KG1 (cell line): ENCODE results near the gene TBX21.
"Not testable (repeated sequence)": the region's sequence is repeated elsewhere in the genome, so short reads cannot be mapped to it uniquely, and the experiment has no call there.

Experiments used
- DNase-seq: peaks from one replicate; lab custom pipeline; 2025; lab: John Stamatoyannopoulos, UW

Gene TBX21

DNA sequence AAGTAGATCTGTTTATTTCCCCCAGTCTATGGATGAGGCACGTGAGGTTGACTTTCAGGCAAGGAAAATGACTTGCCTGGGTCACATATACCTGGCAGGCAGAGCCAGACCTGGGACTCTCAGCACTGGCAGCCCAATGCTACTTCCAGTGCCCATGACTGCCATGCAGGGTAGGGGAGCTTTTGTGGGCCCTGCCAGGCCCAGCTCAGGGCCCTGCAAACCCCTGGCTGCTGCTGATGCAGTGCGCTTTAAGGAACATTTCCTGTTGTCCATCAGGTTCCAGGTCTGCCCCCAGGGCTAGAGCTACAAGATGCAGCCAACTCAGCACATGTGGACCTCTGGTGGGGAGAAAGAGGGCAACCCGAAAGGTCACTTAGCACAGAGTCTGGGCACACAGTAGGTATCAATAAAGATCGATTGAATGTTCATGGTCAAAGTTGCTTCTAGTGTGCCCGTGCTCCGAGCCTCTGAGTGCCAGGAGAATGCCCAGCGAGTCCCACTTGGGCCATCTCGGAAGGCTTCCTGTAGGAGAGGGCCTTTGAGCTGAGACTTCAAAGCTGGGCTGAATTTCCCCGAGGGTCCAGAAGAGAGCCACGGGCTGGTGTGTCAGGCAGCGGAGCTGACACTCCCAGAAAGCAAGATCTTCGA is 513 bp upstream of the TBX21 start:
- DNase-seq: no peak

DNA sequence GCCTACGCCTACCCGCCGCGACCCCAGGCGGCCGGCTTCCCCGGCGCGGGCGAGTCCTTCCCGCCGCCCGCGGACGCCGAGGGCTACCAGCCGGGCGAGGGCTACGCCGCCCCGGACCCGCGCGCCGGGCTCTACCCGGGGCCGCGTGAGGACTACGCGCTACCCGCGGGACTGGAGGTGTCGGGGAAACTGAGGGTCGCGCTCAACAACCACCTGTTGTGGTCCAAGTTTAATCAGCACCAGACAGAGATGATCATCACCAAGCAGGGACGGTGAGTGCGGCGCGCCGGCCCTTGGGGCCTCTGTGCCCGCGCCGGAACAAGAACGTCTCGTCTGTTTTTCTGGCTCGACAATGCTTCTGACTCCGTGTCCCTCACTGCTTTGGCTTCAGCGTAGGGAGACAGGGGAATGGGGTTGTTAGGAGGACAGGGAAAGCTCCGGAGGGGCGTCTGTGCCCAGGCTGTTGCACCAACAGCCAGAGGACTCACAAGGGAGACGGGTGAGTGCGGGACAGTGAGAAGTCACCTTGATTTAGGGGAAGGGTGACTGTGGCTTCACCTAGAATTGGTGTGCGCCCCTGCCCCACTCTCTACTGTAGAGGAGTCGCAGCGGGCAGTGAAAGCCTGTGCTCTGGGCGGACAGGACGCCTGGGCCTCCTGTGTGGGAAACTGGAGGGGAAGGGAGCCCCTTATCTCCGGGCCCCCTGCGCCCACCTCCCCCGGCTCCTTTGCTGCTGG is 806 bp downstream of the TBX21 start:
- no peak for DNase-seq

DNA sequence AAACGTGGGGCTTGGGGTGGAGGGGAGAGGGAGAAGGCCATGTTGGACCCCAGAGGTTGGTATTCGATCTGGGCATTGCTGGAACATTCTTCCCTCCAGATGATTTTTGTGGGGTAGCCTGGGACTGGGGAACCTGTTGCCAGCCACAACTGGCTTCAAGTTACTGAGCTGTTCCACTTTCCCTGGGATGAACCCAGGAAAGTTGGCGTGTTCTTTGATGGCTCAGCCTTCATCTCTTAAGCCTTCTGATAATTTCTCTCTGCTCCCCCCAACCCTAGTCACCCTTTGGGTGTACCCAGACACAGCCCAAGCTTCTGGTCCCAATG is 2.1 kb downstream of the TBX21 start:
- DNase-seq: no peak

DNA sequence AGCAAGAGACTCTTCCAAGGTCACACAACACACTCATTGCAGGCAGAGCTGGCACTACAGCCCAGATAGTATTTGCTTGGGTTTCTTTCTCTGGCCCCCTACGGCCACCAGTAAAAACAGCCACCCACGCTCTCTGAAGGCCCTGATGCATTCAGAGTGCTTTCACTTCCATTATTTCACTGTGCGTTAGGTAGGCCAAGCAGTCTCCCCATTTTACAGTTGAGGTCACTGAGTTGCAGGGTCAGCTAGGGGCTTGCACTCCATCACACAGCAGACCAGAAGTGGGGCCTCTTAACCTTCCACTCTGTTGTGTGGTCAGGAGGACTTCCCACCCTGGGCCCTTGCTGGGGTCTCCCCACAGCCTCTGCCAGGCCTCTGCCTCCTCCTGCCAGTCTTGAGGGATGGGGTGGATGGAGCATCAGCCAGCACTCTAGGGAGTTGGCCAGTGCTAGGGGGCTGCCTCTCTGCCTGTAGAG is 2.5 kb downstream of the TBX21 start:
- DNase-seq: no peak

DNA sequence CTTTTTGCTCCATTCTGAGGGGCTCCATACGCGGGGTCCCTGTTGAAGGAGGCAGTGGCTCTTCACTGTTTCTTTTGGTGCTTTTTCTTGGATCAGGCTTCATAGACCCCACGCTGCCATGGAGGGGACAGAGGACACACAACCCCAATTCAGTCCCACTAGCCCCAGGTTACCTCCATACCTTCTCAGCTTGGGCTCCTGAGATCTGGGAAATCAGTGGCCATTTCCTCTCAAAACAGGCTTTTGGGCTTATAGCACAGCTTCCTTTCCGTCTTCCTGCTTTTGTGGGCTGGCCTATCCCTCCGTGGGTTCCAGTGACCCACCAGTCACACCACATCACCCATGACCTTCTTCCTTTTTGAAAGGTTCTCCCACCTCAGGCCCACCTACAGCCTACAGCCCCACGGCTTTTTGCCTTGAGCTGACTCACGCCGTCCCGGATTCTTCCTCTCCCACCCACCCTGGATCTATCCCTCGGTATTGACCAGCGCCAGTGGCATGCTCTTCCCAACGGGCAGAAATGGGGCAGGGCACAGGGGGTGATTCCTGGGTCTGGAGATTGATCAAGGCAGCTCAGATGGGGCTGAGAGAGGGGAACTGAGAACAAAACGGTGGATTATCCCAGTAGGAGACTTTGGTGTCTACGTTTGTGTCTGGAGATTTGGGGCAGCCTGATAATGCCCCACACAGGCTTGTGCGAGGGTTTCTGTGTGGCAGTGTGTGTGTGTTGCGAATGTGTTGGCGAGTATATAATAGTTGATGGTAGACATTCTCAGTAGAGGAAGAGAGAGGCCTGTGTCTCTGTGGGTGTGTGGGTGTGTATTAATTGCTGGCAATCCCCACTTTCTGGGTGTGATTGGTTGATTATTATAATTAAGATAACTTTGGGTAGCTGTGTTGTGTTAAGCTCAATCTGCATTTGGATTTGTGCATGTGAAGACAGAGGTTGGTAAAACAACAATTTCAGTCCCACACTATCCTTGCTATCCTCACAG is 3.8 kb downstream of the TBX21 start:
- DNase-seq: no peak

DNA sequence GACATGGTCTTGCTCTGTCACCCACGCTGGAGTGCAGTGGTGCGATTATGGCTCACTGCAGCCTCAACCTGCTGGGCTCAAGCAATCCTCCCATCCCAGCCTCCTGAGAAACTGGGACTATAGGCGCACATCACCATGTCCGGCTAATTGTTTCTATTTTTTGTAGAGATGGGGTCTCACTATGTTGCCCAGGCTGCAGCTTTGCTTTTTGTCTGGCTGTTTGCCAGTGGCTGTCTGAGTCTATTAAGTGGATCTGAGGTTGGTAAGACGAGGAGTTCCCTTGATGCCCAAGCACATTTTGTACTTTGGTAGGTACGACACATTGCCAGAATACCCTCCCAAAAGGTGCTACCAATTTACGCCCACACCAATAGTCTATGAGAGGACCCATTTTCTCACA is 5.1 kb downstream of the TBX21 start:
- no peak for DNase-seq

DNA sequence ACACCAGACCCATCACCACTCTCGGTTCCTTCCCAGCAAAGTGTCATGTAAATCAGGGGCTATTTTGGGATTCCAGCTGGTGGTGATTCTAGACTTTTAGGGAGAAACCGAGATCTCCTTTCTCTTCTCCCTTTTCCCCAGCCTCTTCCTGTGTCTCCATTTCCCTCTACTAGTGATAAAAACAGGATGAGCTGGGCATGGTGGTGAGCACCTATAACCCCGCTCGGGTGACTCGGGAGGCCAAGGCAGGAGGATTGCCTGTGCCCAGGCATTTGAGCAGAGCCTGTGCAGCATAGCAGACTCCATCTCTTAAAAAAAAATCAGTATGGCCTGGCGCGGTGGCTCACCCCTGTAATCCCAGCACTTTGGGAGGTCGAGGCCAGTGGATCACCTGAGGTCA is 6.1 kb downstream of the TBX21 start:
- no peak for DNase-seq

DNA sequence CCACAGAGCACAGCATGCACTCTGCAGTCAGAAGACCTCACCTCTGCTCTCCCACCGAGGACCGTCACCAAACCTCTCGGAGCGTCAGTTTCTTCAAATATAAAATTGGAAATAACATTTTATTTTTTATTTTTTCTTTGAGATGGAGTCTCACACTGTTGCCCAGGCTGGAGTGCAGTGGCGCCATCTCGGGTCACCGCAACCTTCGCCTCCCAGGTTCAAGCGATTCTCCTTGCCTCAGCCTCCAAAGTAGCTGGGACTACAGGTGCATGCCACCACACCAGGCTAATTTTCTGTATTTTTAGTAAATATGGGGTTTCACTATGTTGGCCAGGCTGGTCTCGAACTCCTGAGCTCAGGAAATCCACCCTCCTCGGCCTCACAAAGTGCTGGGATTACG is 6.9 kb downstream of the TBX21 start:
- not testable (repeated sequence) for DNase-seq

DNA sequence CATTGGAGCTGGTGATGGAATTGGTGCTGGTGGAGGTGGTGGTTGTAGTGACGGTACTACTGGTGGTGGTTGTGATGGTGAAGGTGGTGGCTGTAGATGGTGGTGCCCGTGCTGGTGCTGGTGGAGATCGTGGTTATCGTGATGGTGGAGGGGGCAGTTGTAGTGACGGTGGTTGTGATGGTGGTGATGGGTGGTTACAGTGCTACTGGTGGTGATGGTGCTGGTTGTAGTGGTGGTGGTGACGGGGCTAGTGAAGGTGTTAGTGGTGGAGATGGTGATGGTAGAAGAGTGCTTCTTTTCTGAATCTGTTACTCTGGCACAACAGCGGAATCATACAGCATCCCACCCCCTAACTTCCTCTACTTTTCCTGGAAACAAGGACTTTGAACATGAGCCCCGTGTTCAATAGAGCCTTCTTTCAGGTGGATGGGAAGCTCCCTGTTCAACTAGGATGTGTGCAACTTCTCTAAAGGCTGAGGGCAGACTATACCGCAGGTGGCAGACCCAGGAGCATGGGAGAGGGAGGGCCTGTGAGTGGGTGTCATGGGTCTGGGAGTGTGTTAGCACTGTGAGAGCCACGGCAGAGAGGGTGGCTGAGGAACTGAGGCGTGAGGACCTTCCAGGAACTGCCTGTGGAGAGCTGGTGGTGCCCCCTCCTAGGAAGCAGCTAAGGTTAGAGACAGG is 8.2 kb downstream of the TBX21 start:
- DNase-seq: no peak

DNA sequence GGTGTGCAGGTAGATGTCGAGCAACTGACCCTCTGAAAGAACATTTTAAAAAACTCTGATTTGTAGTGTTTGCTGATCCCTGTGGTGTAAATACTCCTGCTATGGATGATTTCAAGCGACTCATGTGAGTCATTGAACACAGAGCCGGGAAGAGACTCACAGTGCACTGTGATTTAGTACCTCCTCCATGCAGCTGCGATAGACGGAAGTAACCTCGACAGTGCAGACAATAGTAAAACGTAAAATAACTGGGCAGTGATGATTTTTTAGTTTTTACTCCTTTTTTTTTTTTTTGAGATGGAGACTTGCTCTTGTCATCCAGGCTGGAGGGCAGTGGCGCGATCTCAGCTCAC is 8.7 kb downstream of the TBX21 start:
- no peak for DNase-seq

DNA sequence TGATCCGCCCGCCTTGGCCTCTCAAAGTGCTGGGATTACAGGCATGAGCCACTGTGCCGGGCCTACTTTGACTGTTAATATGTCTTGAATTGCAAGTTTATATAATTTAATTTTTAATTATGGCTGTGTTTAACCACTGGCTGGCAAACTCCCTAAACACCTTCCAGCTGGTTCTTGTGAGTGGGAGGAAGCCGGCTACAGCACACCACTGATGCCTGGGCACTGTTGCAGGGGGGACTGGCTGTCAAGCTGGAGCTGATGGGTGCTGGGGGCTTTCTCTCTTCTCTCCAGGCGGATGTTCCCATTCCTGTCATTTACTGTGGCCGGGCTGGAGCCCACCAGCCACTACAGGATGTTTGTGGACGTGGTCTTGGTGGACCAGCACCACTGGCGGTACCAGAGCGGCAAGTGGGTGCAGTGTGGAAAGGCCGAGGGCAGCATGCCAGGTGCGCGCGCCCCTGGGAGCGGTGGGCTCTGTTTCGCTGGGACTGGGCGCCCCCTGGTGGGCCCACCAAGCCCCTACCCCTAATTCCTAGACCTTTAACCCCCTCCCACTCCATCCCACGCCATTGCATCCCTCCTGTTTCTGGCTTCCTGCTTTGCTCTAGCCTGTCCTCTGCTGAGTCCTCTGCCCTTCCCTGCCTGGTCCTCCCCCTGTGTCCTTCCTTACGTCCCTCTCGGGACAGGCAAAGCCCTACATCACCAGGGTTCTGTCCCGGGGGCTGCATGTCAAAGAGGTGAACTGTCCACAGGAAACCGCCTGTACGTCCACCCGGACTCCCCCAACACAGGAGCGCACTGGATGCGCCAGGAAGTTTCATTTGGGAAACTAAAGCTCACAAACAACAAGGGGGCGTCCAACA is 9.5 kb downstream of the TBX21 start:
- DNase-seq: no peak

DNA sequence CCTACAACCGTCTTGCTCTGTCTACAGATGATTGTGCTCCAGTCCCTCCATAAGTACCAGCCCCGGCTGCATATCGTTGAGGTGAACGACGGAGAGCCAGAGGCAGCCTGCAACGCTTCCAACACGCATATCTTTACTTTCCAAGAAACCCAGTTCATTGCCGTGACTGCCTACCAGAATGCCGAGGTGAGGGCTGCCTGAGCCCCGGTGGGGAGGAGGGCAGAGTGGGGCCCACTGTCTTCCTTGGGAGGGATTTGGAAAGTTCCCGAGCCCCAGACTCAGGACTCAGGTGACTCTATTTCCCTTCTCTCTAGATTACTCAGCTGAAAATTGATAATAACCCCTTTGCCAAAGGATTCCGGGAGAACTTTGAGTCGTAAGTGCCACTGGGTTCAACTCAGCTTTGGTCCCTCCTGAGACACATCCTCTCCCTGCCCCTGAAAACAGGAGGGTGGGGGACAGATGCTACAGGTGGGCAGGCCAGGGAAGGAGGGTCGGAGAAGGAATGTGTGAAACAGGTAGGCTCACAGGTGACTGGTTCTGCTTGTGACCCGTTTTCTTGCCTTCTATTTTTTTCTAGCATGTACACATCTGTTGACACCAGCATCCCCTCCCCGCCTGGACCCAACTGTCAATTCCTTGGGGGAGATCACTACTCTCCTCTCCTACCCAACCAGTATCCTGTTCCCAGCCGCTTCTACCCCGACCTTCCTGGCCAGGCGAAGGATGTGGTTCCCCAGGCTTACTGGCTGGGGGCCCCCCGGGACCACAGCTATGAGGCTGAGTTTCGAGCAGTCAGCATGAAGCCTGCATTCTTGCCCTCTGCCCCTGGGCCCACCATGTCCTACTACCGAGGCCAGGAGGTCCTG is 11.4 kb downstream of the TBX21 start:
- DNase-seq: no peak

DNA sequence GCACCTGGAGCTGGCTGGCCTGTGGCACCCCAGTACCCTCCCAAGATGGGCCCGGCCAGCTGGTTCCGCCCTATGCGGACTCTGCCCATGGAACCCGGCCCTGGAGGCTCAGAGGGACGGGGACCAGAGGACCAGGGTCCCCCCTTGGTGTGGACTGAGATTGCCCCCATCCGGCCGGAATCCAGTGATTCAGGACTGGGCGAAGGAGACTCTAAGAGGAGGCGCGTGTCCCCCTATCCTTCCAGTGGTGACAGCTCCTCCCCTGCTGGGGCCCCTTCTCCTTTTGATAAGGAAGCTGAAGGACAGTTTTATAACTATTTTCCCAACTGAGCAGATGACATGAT is 12.0 kb downstream of the TBX21 start:
- no peak for DNase-seq

DNA sequence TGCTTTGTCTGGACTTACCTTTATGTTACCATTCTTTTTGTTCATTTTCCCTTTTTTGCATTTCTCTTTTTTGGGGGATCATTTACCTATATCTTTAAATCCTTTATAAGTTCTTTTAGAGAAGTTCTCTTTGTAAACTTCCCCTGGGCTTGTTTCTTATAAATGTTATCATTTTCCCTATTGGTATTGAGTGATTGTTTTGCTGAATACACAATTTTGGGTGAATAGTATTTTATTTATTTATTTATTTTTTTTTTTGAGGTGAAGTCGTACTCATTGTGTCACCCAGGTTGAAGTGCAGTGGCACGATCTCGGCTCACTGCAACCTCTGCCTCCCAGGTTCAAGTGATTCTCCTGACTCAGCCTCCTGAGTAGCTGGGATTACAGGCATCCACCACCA is 18.4 kb downstream of the TBX21 start:
- no peak for DNase-seq

DNA sequence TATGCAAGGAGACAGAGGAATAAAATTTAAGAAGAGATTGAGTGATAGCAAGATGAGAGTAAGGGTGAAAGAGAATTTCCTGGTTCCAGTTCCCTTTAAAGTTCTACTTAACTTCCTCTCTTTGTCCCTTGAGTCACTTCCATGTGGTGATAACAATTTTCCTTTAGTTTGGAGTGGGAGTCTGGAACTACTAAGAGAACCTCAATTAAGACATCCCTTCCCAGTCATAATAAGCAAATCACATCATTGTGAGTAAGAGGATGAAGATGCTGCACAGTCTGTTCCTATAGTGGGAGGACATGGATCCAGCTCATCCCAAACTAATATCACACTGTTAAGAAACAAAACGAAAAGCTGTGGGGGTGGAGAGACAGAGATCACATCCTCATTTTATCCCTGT is 24.4 kb downstream of the TBX21 start:
- DNase-seq: no peak

DNA sequence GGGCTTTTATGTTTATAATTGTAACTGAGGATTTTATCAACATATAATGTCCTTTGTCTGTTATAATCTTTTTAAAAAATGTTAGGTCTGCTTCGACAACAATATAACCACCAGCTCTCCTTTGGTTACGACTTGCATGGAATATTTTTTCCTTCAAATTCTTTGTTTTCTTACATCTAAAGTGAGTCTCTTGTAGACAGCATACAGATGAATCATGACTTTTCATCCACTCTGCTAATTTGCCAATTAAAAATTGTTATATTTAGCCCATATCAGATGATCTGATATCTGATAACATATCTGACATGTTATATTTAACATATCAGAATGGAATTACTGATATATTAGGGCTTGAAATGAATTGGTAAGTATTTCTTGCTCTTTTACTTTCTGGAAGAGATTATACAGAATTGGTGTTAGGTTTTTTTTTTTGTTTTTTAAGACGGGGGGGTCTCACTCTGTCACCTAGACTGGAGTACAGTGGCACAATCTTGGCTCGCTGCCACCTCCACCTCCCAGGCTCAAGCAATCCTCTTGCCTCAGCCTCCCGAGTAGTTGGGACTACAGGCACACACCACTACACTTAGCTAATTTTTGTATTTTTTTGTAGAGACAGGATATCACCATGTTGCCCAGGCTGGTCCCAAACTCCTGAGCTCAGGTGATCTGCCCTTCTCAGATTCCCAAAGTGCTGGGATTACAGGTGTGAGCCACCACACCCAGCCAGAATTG is 27.5 kb downstream of the TBX21 start:
- DNase-seq: no peak

DNA sequence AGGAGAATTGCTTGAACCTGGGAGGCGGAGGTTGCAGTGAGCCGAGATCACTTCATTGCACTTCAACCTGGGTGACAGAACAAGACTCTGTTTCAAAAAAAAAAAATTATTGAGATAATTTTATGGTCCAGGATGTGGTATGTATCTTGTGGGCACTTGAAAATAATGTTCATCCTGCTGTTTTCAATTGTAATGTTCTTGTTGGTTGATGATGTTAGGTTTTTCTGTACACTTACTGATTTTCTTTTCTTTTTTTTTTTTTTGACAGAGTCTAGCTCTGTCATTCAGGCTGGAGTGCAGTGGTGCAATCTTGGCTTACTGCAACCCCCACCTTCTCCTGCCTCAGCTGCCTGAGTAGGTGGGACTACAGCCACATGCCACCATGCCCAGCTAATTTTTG is 29.7 kb downstream of the TBX21 start:
- DNase-seq: no peak

DNA sequence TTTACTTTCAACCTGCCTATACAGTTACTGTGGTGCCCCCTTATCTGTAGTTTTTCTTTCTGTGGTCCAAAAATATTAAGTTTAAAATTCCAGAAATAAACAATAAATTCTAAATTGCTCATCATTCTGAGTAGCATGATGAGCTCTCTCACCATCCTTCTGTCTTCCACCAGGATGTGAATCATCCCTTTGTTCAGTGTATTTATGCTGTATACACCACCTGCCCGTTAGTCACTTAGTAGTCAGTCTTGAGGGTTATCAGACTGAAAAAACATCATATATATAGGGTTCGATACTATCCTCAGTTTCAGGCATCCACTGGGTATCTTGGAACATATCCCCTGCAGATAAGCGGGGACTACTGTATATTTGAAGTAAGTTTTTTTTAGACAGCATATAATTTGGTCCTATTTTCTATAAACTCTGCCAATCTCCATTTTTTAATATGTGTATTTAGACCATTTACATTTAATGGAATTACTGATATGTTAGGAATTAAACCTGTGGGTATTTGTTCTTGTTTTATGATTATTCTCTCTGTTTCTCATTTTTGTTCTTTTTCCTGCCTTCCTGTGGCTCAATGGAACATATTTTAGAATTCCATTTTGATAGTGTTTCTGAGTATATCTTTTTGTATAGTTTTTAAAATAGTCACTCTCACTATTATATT is 31.0 kb downstream of the TBX21 start:
- no peak for DNase-seq

DNA sequence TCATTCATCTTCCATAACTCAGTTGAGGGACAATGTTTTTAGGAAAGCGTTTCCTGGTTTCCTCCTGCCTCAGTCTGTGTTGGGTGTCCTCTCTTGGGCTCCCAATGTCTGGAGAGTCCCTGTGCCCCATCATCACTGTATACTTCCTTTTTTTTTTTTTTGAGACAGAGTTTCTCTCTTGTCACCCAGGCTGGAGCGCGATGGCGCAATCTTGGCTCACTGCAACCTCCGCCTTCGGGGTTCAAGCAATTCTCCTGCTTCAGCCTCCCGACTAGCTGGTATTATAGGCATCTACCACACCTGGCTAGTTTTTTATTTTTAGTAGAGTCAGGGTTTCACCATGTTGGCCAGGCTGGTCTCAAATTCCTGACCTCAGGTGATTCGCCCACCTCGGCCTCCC is 40.6 kb downstream of the TBX21 start:
- not testable (repeated sequence) for DNase-seq
